Measurements from ENCODE around the gene MTCL1.

GRCh38 chr18:8701546-8702118 lies 3.7 kb upstream of the MTCL1 start:
- TF ChIP-seq CTCF (IDR thresholded peaks at IDR 0.05; ENCODE audit: low read length): no peak
- no peak for TF ChIP-seq EZH2 (IDR thresholded peaks at IDR 0.05; ENCODE audit: borderline replicate concordance, low read length)
